ENCODE measurements around the gene FAF1. TPM values are rescaled to one million over a fixed set of nuclear protein-coding genes. Genes with fewer than 3 reads are reported as not detected.
"Not testable (repeated sequence)": the region's sequence is repeated elsewhere in the genome, so short reads cannot be mapped to it uniquely, and the experiment has no call there.

FAF1 gene
- total RNA-seq, 1 experiment from 2014 or later = 78.7 TPM

GRCh38 chr1:50775740-50776139, 184.3 kb downstream of the FAF1 start:
- H3K27me3 Mint-ChIP-seq (ENCODE audit: insufficient read depth, unreplicated experiment) = no peaks in the 10 kb centered on the region
- no peaks in the 10 kb centered on the region for H3K27me3 ChIP-seq (replicated peaks; ENCODE audit: control insufficient read depth, insufficient read depth, low read length)
- DNase-seq = no peak
- no TSS peak for BruUV-seq (replicated peaks)
- peaks cover 6% of the 10 kb centered on the region for H3K4me1 Mint-ChIP-seq (ENCODE audit: low read depth, unreplicated experiment)
- ChIA-PET POLR2A (no interaction called here), CTCF (interaction anchor here (1.4 to 2.2 kb wide), 2 partner anchors 173 to 413 kb away, joined by 3 to 10 read pairs; no protein-coding TSS in a partner anchor)
- intact Hi-C loops (cut with micrococcal nuclease; ENCODE audit: unreplicated experiment) = loop anchor here (10.0 kb wide), 1 partner anchor 189 kb away; the partner anchor contains the start of gene FAF1
- no peak overlapping the region for H3K4me3 Mint-ChIP-seq (ENCODE audit: unreplicated experiment)
- H3K4me1 ChIP-seq = no peaks in the 10 kb centered on the region
- H3K9me3 Mint-ChIP-seq (ENCODE audit: unreplicated experiment) = no peaks in the 10 kb centered on the region
- no peak overlapping the region for H3K27ac Mint-ChIP-seq (ENCODE audit: unreplicated experiment)
- H3K4me3 ChIP-seq (ENCODE audit: low read depth, low read length) = no peak overlapping the region
- TF ChIP-seq, protein P1, sequence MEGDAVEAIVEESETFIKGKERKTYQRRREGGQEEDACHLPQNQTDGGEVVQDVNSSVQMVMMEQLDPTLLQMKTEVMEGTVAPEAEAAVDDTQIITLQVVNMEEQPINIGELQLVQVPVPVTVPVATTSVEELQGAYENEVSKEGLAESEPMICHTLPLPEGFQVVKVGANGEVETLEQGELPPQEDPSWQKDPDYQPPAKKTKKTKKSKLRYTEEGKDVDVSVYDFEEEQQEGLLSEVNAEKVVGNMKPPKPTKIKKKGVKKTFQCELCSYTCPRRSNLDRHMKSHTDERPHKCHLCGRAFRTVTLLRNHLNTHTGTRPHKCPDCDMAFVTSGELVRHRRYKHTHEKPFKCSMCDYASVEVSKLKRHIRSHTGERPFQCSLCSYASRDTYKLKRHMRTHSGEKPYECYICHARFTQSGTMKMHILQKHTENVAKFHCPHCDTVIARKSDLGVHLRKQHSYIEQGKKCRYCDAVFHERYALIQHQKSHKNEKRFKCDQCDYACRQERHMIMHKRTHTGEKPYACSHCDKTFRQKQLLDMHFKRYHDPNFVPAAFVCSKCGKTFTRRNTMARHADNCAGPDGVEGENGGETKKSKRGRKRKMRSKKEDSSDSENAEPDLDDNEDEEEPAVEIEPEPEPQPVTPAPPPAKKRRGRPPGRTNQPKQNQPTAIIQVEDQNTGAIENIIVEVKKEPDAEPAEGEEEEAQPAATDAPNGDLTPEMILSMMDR (IDR thresholded peaks at IDR 0.05; ENCODE audit: insufficient read depth in 1 of 2, low read depth in 1 of 2, low read length in 1 of 2, severe bottlenecking in 1 of 2, unreplicated experiment in 1 of 2) = no peak
- no peaks in the 10 kb centered on the region for H3K9me3 ChIP-seq
- H3K36me3 Mint-ChIP-seq (ENCODE audit: insufficient read depth, unreplicated experiment) = peaks cover 22% of the 10 kb centered on the region
- no peaks in the 10 kb centered on the region for H3K36me3 ChIP-seq (ENCODE audit: control insufficient read depth, insufficient read depth, low read length)

GRCh38 chr1:50774759-50775351, 185.2 kb downstream of the FAF1 start:
- H3K9me3 Mint-ChIP-seq (ENCODE audit: unreplicated experiment) = no peaks in the 10 kb centered on the region
- TF ChIP-seq, protein P1 (IDR thresholded peaks at IDR 0.05; ENCODE audit: insufficient read depth in 1 of 2, low read depth in 1 of 2, low read length in 1 of 2, severe bottlenecking in 1 of 2, unreplicated experiment in 1 of 2) = peak; percentile 44 to 64
- CTCF ChIA-PET = interaction anchor here (0.6 to 2.2 kb wide), 4 partner anchors 17 to 417 kb away, joined by 3 to 10 read pairs (median 3); no protein-coding TSS in a partner anchor
- no peaks in the 10 kb centered on the region for H3K36me3 ChIP-seq (ENCODE audit: control insufficient read depth, insufficient read depth, low read length)
- H3K4me3 ChIP-seq (ENCODE audit: low read depth, low read length) = no peak overlapping the region
- no peaks in the 10 kb centered on the region for H3K4me1 ChIP-seq
- no peak overlapping the region for H3K27ac Mint-ChIP-seq (ENCODE audit: unreplicated experiment)
- peak in 1 of 2 experiments; percentile 21 for DNase-seq
- peaks cover 17% of the 10 kb centered on the region for H3K36me3 Mint-ChIP-seq (ENCODE audit: insufficient read depth, unreplicated experiment)
- peaks cover 6% of the 10 kb centered on the region for H3K4me1 Mint-ChIP-seq (ENCODE audit: low read depth, unreplicated experiment)
- H3K27me3 Mint-ChIP-seq (ENCODE audit: insufficient read depth, unreplicated experiment) = no peaks in the 10 kb centered on the region
- H3K27me3 ChIP-seq (replicated peaks; ENCODE audit: control insufficient read depth, insufficient read depth, low read length) = no peaks in the 10 kb centered on the region
- BruUV-seq (replicated peaks) = no TSS peak
- intact Hi-C loops (cut with micrococcal nuclease; ENCODE audit: unreplicated experiment) = loop anchor here (1.0 to 10.0 kb wide), 2 partner anchors 190 to 414 kb away; partner anchors contain the start of gene FAF1
- H3K9me3 ChIP-seq = no peaks in the 10 kb centered on the region
- H3K4me3 Mint-ChIP-seq (ENCODE audit: unreplicated experiment) = no peak overlapping the region
- POLR2A ChIA-PET = no interaction called here

GRCh38 chr1:50766688-50767087, 193.4 kb downstream of the FAF1 start:
- H3K36me3 Mint-ChIP-seq (ENCODE audit: insufficient read depth, unreplicated experiment) = peaks cover 8% of the 10 kb centered on the region
- intact Hi-C loops (cut with micrococcal nuclease; ENCODE audit: unreplicated experiment) = no loop called here
- TF ChIP-seq, protein P1 (IDR thresholded peaks at IDR 0.05; ENCODE audit: insufficient read depth in 1 of 2, low read depth in 1 of 2, low read length in 1 of 2, severe bottlenecking in 1 of 2, unreplicated experiment in 1 of 2) = no peak
- BruUV-seq (replicated peaks) = no TSS peak
- H3K9me3 Mint-ChIP-seq (ENCODE audit: unreplicated experiment) = no peaks in the 10 kb centered on the region
- H3K4me3 Mint-ChIP-seq (ENCODE audit: unreplicated experiment) = no peak overlapping the region
- H3K27me3 Mint-ChIP-seq (ENCODE audit: insufficient read depth, unreplicated experiment) = no peaks in the 10 kb centered on the region
- POLR2A ChIA-PET = no interaction called here
- Histone ChIP-seq H3K9me3 (no peaks in the 10 kb centered on the region), H3K4me1 (no peaks in the 10 kb centered on the region), H3K36me3 (ENCODE audit: control insufficient read depth, insufficient read depth, low read length) (no peaks in the 10 kb centered on the region), H3K4me3 (ENCODE audit: low read depth, low read length) (no peak overlapping the region), H3K27me3 (replicated peaks; ENCODE audit: control insufficient read depth, insufficient read depth, low read length) (no peaks in the 10 kb centered on the region)
- H3K4me1 Mint-ChIP-seq (ENCODE audit: low read depth, unreplicated experiment) = no peaks in the 10 kb centered on the region
- DNase-seq = no peak
- H3K27ac Mint-ChIP-seq (ENCODE audit: unreplicated experiment) = no peak overlapping the region
- CTCF ChIA-PET = no interaction called here

- intact Hi-C loops (cut with micrococcal nuclease; ENCODE audit: unreplicated experiment); H3K4me3 Mint-ChIP-seq (ENCODE audit: unreplicated experiment); H3K36me3 ChIP-seq (ENCODE audit: control insufficient read depth, insufficient read depth, low read length); H3K9me3 ChIP-seq; H3K27me3 ChIP-seq (replicated peaks; ENCODE audit: control insufficient read depth, insufficient read depth, low read length); H3K4me3 ChIP-seq (ENCODE audit: low read depth, low read length); H3K4me1 Mint-ChIP-seq (ENCODE audit: low read depth, unreplicated experiment); CTCF ChIA-PET; POLR2A ChIA-PET; BruUV-seq (replicated peaks); H3K4me1 ChIP-seq; H3K27me3 Mint-ChIP-seq (ENCODE audit: insufficient read depth, unreplicated experiment); DNase-seq; H3K27ac Mint-ChIP-seq (ENCODE audit: unreplicated experiment): not testable (repeated sequence)
- Mint-ChIP-seq H3K9me3 (ENCODE audit: unreplicated experiment) (peaks cover 10% of the 10 kb centered on the region), H3K36me3 (ENCODE audit: insufficient read depth, unreplicated experiment) (peaks cover 26% of the 10 kb centered on the region)
Observed at GRCh38 chr1:50756543-50756942, 203.5 kb downstream of the FAF1 start.

- H3K27ac Mint-ChIP-seq (ENCODE audit: unreplicated experiment); POLR2A ChIA-PET; H3K27me3 Mint-ChIP-seq (ENCODE audit: insufficient read depth, unreplicated experiment): not testable (repeated sequence)
Observed at GRCh38 chr1:50754764-50755163, 205.3 kb downstream of the FAF1 start.

More at GRCh38 chr1:50754764-50755163, 205.3 kb downstream of the FAF1 start:
- Mint-ChIP-seq H3K9me3 (ENCODE audit: unreplicated experiment) (peaks cover 10% of the 10 kb centered on the region), H3K36me3 (ENCODE audit: insufficient read depth, unreplicated experiment) (peaks cover 26% of the 10 kb centered on the region)
- H3K4me1 Mint-ChIP-seq (ENCODE audit: low read depth, unreplicated experiment); CTCF ChIA-PET; H3K9me3 ChIP-seq; H3K4me3 Mint-ChIP-seq (ENCODE audit: unreplicated experiment); BruUV-seq (replicated peaks); H3K27me3 ChIP-seq (replicated peaks; ENCODE audit: control insufficient read depth, insufficient read depth, low read length); H3K36me3 ChIP-seq (ENCODE audit: control insufficient read depth, insufficient read depth, low read length); DNase-seq; H3K4me1 ChIP-seq; intact Hi-C loops (cut with micrococcal nuclease; ENCODE audit: unreplicated experiment); H3K4me3 ChIP-seq (ENCODE audit: low read depth, low read length): not testable (repeated sequence)
